H1 (cell line): ENCODE measurements around the gene PACSIN1. TPM values are rescaled to one million over a fixed set of nuclear protein-coding genes. Genes with fewer than 3 reads are reported as not detected.

Source experiments
- CTCF ChIA-PET: fragments of 300-600 bp; sonication (Branson Sonifier 250); formaldehyde crosslinking; loops from one replicate; lab custom pipeline; 2021; ENCODE audit not compliant: partially characterized antibody; lab: Charles Lee
- POLR2A ChIA-PET: fragments of 300-600 bp; sonication (Branson Sonifier 250); formaldehyde crosslinking; loops from one replicate; lab custom pipeline; 2021; ENCODE audit warnings: inconsistent platforms; ENCODE audit not compliant: partially characterized antibody; lab: Charles Lee
- DNase-seq, 2 experiments: peaks; one replicate each; pipeline versions ENCODE4 v3.0.0 to v3.0.0-alpha.2; 2010 to 2022; ENCODE audit warnings: low spot score in 2 of 2, low read depth in 1 of 2, mixed read lengths in 1 of 2
- FAIRE-seq: peaks from 2 replicates; lab custom pipeline; 2011; peaks lifted over from hg19 to GRCh38; lab: Jason Lieb, UNC
- H2AFZ ChIP-seq: 2 replicates; pipeline ENCODE4 v1.8.1; 2012; ENCODE audit warnings: low read length, inconsistent platforms
- H2AK5ac ChIP-seq: 2 replicates; pipeline ENCODE4 v1.6.1; 2013; ENCODE audit warnings: low read depth, low read length
- H2BK120ac ChIP-seq: replicated peaks from 2 replicates; pipeline ENCODE3; 2013; ENCODE audit warnings: low read depth, low read length, inconsistent platforms
- H2BK12ac ChIP-seq: 2 replicates; pipeline ENCODE4 v1.6.1; 2013; ENCODE audit warnings: low read depth, low read length
- H2BK15ac ChIP-seq: 2 replicates; pipeline ENCODE4 v1.6.1; 2013; ENCODE audit warnings: low read length
- H2BK20ac ChIP-seq: 2 replicates; pipeline ENCODE4 v1.6.1; 2013; ENCODE audit warnings: low read length
- H2BK5ac ChIP-seq: 2 replicates; pipeline ENCODE4 v1.6.1; 2013; ENCODE audit warnings: low read depth, low read length
- H3K14ac ChIP-seq: 2 replicates; pipeline ENCODE4 v1.6.1; 2013; ENCODE audit warnings: inconsistent platforms; ENCODE audit not compliant: insufficient read length
- H3K18ac ChIP-seq: 2 replicates; pipeline ENCODE4 v1.6.1; 2013; ENCODE audit warnings: low read length; ENCODE audit errors: extremely low read depth
- H3K23ac ChIP-seq: 2 replicates; pipeline ENCODE4 v1.6.1; 2013; ENCODE audit warnings: inconsistent platforms; ENCODE audit not compliant: insufficient read length
- H3K23me2 ChIP-seq: 2 replicates; pipeline ENCODE4 v1.6.1; 2013; ENCODE audit warnings: low read depth, low read length
- H3K27ac ChIP-seq: 2 replicates; pipeline ENCODE4 v1.6.1; 2011; ENCODE audit warnings: low read depth, low read length, inconsistent platforms
- H3K27me3 ChIP-seq, 4 experiments: replicated peaks in 1 of 4; 1 replicate in 1 of 4; 2 replicates in 3 of 4; pipeline versions ENCODE4 v1.6.1 to v1.8.1; 2011 to 2013; ENCODE audit warnings: low read length in 3 of 4, mild to moderate bottlenecking in 3 of 4, inconsistent platforms in 2 of 4, mixed read lengths in 2 of 4, moderate library complexity in 1 of 4; ENCODE audit not compliant: control insufficient read depth in 3 of 4, insufficient read depth in 3 of 4; ENCODE audit errors: extremely low read depth in 1 of 4
- H3K36me3 ChIP-seq, 4 experiments: 2 replicates each; pipeline versions ENCODE4 v1.6.1 to v1.8.1; 2011 to 2013; ENCODE audit warnings: mild to moderate bottlenecking in 4 of 4, low read length in 3 of 4, moderate library complexity in 2 of 4, control low read depth in 1 of 4, inconsistent platforms in 1 of 4; ENCODE audit not compliant: insufficient read depth in 4 of 4, control insufficient read depth in 2 of 4
- H3K4ac ChIP-seq: replicated peaks from 2 replicates; pipeline ENCODE3; 2013; ENCODE audit warnings: low read length, low read depth, mixed read lengths, inconsistent platforms; ENCODE audit not compliant: insufficient read length
- H3K4me1 ChIP-seq, 4 experiments: replicated peaks in 1 of 4; 1 replicate in 1 of 4; 2 replicates in 3 of 4; pipeline versions ENCODE4 v1.6.1 to v1.8.1; 2011 to 2013; ENCODE audit warnings: low read length in 3 of 4, inconsistent platforms in 2 of 4, mixed read lengths in 1 of 4; ENCODE audit not compliant: insufficient read depth in 4 of 4, control insufficient read depth in 3 of 4
- H3K4me2 ChIP-seq, 2 experiments: 2 replicates each; pipeline versions ENCODE4 v1.6.1 to v1.8.1; 2011 to 2013; ENCODE audit warnings: low read depth in 2 of 2, low read length in 2 of 2, control low read depth in 1 of 2, inconsistent platforms in 1 of 2, mild to moderate bottlenecking in 1 of 2; ENCODE audit not compliant: insufficient read depth in 1 of 2
- H3K4me3 ChIP-seq, 4 experiments: fragments of 200-600, 300-600 bp in 1 of 4; sonication (generic), shearing (Covaris generic), sonication (Bioruptor Twin) in 1 of 4; 2 replicates each; pipeline versions ENCODE4 v1.5.1 to v1.8.1; 2011 to 2016; ENCODE audit warnings: low read length in 4 of 4, low read depth in 3 of 4, control low read depth in 2 of 4, inconsistent platforms in 2 of 4, mild to moderate bottlenecking in 2 of 4, mixed read lengths in 1 of 4, moderate library complexity in 1 of 4; ENCODE audit not compliant: insufficient read depth in 2 of 4; ENCODE audit errors: extremely low read depth in 1 of 4
- H3K56ac ChIP-seq: replicated peaks from 2 replicates; pipeline ENCODE3; 2013; ENCODE audit warnings: low read depth, mild to moderate bottlenecking, mixed read lengths, low read length, inconsistent platforms; ENCODE audit not compliant: insufficient read length
- H3K79me1 ChIP-seq: 2 replicates; pipeline ENCODE4 v1.6.1; 2013; ENCODE audit warnings: low read depth, low read length, control low read depth
- H3K79me2 ChIP-seq, 2 experiments: 2 replicates each; pipeline versions ENCODE4 v1.6.1 to v1.8.1; 2012 to 2013; ENCODE audit warnings: low read length in 2 of 2, mild to moderate bottlenecking in 2 of 2, inconsistent platforms in 1 of 2; ENCODE audit not compliant: insufficient read depth in 2 of 2, control insufficient read depth in 1 of 2
- H3K9ac ChIP-seq, 4 experiments: replicated peaks in 1 of 4; 1 replicate in 1 of 4; 2 replicates in 3 of 4; pipeline versions ENCODE4 v1.6.1 to v1.8.1; 2011 to 2013; ENCODE audit warnings: low read depth in 3 of 4, low read length in 3 of 4, control low read depth in 2 of 4, mild to moderate bottlenecking in 2 of 4, moderate library complexity in 2 of 4, inconsistent platforms in 1 of 4; ENCODE audit errors: extremely low read depth in 1 of 4
- H3K9me3 ChIP-seq, 2 experiments: 2 replicates each; pipeline versions ENCODE4 v1.6.1 to v1.8.1; 2012 to 2013; ENCODE audit warnings: mild to moderate bottlenecking in 2 of 2, moderate library complexity in 2 of 2, control low read depth in 1 of 2, inconsistent platforms in 1 of 2, low read depth in 1 of 2, low read length in 1 of 2, mixed read lengths in 1 of 2; ENCODE audit not compliant: insufficient read depth in 2 of 2
- H4K20me1 ChIP-seq, 2 experiments: replicated peaks in 1 of 2; 2 replicates each; pipeline versions ENCODE3 to v1.8.1; 2011 to 2013; ENCODE audit warnings: inconsistent platforms in 2 of 2, low read length in 2 of 2, mild to moderate bottlenecking in 1 of 2; ENCODE audit not compliant: insufficient read depth in 2 of 2, control insufficient read depth in 1 of 2
- H4K5ac ChIP-seq: 2 replicates; pipeline ENCODE4 v1.6.1; 2013; ENCODE audit warnings: low read length, low read depth, mixed read lengths, inconsistent platforms; ENCODE audit not compliant: insufficient read length
- H4K8ac ChIP-seq: 2 replicates; pipeline ENCODE4 v1.8.0; 2013; ENCODE audit warnings: mild to moderate bottlenecking, moderate library complexity, low read length, inconsistent platforms; ENCODE audit not compliant: insufficient read depth; ENCODE audit errors: extremely low read depth
- H4K91ac ChIP-seq: replicated peaks from 2 replicates; pipeline ENCODE3; 2013; ENCODE audit warnings: low read length, mixed read lengths, inconsistent platforms; ENCODE audit not compliant: insufficient read length
- EP300 ChIP-seq, 2 experiments: IDR thresholded peaks; 1 replicate in 1 of 2; 2 replicates in 1 of 2; pipeline ENCODE4 v1.6.1; 2011 to 2012; ENCODE audit warnings: low read depth in 2 of 2, low read length in 2 of 2, mild to moderate bottlenecking in 2 of 2, borderline replicate concordance in 1 of 2, inconsistent platforms in 1 of 2, moderate library complexity in 1 of 2
- EZH2 ChIP-seq: fragments of 200-600 bp; sonication (generic); IDR thresholded peaks from 2 replicates; pipeline ENCODE4 v1.7.1; 2012; ENCODE audit warnings: low read depth, mild to moderate bottlenecking, moderate library complexity, low read length, inconsistent platforms; ENCODE audit not compliant: severe bottlenecking
- GABPA ChIP-seq: IDR thresholded peaks from 2 replicates; pipeline ENCODE4 v1.6.1; 2011; ENCODE audit warnings: mild to moderate bottlenecking, low read length, moderate library complexity, borderline replicate concordance; ENCODE audit not compliant: insufficient read depth
- KDM5A ChIP-seq: fragments of 200-600 bp; IDR thresholded peaks from 2 replicates; pipeline ENCODE4 v1.7.1; 2012; ENCODE audit warnings: mild to moderate bottlenecking, low read length, inconsistent platforms, mixed read lengths
- MAFK ChIP-seq: IDR thresholded peaks from 2 replicates; pipeline ENCODE4 v1.6.1; 2012; ENCODE audit warnings: low read depth, mild to moderate bottlenecking, improper control_type of control experiment, low read length
- POLR2A ChIP-seq, 2 experiments: IDR thresholded peaks; 1 replicate in 1 of 2; 2 replicates in 1 of 2; pipeline ENCODE4 v1.6.1; 2011; ENCODE audit warnings: low read depth in 2 of 2, low read length in 2 of 2, mild to moderate bottlenecking in 2 of 2; ENCODE audit errors: control extremely low read depth in 1 of 2
- POU5F1 ChIP-seq: IDR thresholded peaks from 2 replicates; pipeline ENCODE4 v1.6.1; 2011; ENCODE audit warnings: low read depth, mild to moderate bottlenecking, low read length, moderate library complexity
- RAD21 ChIP-seq, 2 experiments: IDR thresholded peaks in 1 of 2; conservative IDR thresholded peaks in 1 of 2; 2 replicates each; pipeline ENCODE4 v1.6.1; 2011; ENCODE audit warnings: low read depth in 2 of 2, low read length in 2 of 2, improper control_type of control experiment in 1 of 2, inconsistent platforms in 1 of 2, mild to moderate bottlenecking in 1 of 2, moderate library complexity in 1 of 2
- SIRT6 ChIP-seq: IDR thresholded peaks from one replicate; pipeline ENCODE4 v1.7.1; 2012; ENCODE audit warnings: low read length, inconsistent platforms
- SIX5 ChIP-seq: IDR thresholded peaks from 2 replicates; pipeline ENCODE4 v1.6.1; 2011; ENCODE audit warnings: mild to moderate bottlenecking, low read depth, low read length
- SP4 ChIP-seq: IDR thresholded peaks from 2 replicates; pipeline ENCODE4 v1.6.1; 2012; ENCODE audit warnings: low read length, inconsistent platforms
- TCF12 ChIP-seq: IDR thresholded peaks from 2 replicates; pipeline ENCODE4 v1.6.1; 2011; ENCODE audit warnings: low read depth, mild to moderate bottlenecking, low read length
- TEAD4 ChIP-seq: IDR thresholded peaks from 2 replicates; pipeline ENCODE4 v1.6.1; 2012; ENCODE audit warnings: low read depth, low read length, inconsistent platforms, mixed read lengths
- WGBS, 2 experiments: shearing (Covaris generic) in 1 of 2; methylation state at CpG; one replicate each; pipeline versions ENCODE4 v1.1.6 to v1.1.7; 2013 to 2015; ENCODE audit warnings: low lambda C conversion rate in 2 of 2, mixed read lengths in 2 of 2, inconsistent platforms in 1 of 2, low coverage in 1 of 2, missing lambda C conversion rate in 1 of 2; ENCODE audit not compliant: insufficient replicate concordance in 2 of 2, insufficient coverage in 1 of 2, insufficient read length in 1 of 2; ENCODE audit errors: extremely low coverage in 1 of 2, missing lambda C conversion rate in 1 of 2; 5-methylcytosine and 5-hydroxymethylcytosine counted together
- polyA plus RNA-seq, 7 experiments: library from polyadenylated mRNA; depleted of rRNA in 3 of 7; stranded (reverse) in 5 of 7; unstranded in 2 of 7; fragments of >200 nt in 5 of 7; fragments of 200-250 nt in 2 of 7; gene quantifications; 1 replicate in 5 of 7; 2 replicates in 1 of 7; 4 replicates in 1 of 7; pipeline versions ENCODE4 v1.2.1 to v1.2.3, GENCODE V29; 2011 to 2013; ENCODE audit warnings: missing spikeins in 2 of 7, mixed read lengths in 2 of 7
- total RNA-seq: library from RNA; stranded (reverse); fragmentation: NEBNext Ultra II Directional; extraction: Animal tissue kit (Norgen Biotek cat#: 25700); gene quantifications from 2 replicates; pipeline ENCODE4 v1.2.1, GENCODE V29; 2021

PACSIN1 gene
- total and polyA plus RNA-seq, 2 of the 8 experiments (the other 6 are each of a cell fraction or from before 2014, with no cell fraction given): 5.9 to 11.1 TPM

DNA sequence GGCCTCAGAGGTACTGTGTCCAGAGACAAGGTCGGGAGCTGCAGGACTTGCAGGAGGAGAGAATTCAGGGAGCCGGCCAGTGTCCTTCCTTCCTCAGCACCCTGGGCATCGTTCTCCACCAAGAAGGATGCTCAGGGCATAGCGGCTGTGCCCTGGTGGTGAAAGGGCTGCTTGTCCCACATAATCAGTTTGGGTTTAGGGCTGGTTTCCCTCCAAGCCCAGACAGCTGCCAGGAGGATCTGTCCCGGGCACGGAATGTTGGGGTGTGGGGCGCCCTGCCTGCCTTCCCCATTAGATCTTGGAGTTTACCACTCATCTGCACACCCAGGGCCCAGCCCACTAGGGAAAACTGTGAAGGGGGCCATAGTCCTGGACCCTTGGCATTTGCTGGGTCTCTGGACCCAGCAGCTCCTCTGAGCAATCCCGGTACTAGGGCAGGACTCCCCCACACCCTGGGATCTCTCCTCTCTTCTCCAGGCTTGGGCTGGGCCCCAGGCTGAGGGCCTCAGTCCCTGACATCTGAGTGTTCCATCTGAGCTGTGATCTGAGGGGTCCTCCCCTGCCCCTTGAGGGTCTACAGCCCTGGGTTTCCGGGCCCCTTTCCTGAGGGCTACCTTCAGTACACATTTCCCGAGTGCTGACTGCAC is 108.9 kb downstream of the PACSIN1 start:
- Histone ChIP-seq H3K9me3 (no peaks in the 10 kb centered on the region), H2BK12ac (no peak overlapping the region; the same call in 1 of the 2 replicates), H3K9ac (no peak overlapping the region), H2BK15ac (peak overlapping the region; percentile 95), H3K18ac (peak overlapping the region; percentile 9; the same call in 1 of the 2 replicates), H3K14ac (no peak overlapping the region), H3K79me1 (no peaks in the 10 kb centered on the region), H3K36me3 (no peaks in the 10 kb centered on the region), H3K56ac (no peak overlapping the region), H3K4me1 (peaks cover 0 to 10% (median 6%) of the 10 kb centered on the region in 4 experiments), H3K4ac (no peak overlapping the region), H3K23ac (no peak overlapping the region), H4K20me1 (no peaks in the 10 kb centered on the region), H2AK5ac (peak overlapping the region; percentile 89; the same call in 1 of the 2 replicates), H3K4me3 (no peak overlapping the region), H2BK20ac (0 out of 2 replicates have a peak overlapping the region, but pooled peaks have one; percentile 48), H3K23me2 (no peaks in the 10 kb centered on the region), H2AFZ (no peak overlapping the region), H2BK120ac (no peak overlapping the region), H3K4me2 (0 out of 4 replicates have a peak overlapping the region, but pooled peaks of 1 of the 2 experiments have one; percentile 20), H2BK5ac (peak overlapping the region; percentile 71; the same call in 1 of the 2 replicates), H3K27me3 (no peaks in the 10 kb centered on the region), H3K27ac (peak overlapping the region; percentile 41; the same call in 1 of the 2 replicates), H4K91ac (peak overlapping the region; percentile 8), H4K8ac (no peak overlapping the region), H4K5ac (no peak overlapping the region), H3K79me2 (no peaks in the 10 kb centered on the region)
- DNase-seq (no peak), FAIRE-seq (no peak)
- ChIA-PET POLR2A (interaction anchor here (0.8 to 2.0 kb wide), 7 partner anchors 8 to 149 kb away, joined by 3 to 7 read pairs (median 3); partner anchors contain the start of gene RPS10), CTCF (interaction anchor here (0.7 to 2.7 kb wide), 12 partner anchors 9 to 70 kb away, joined by 3 to 13 read pairs (median 5); partner anchors contain the start of gene SPDEF)
- WGBS, 2 experiments: 87% methylated on average over 9 of the region's 10 CpGs; no CpG with 5 or more reads in 1 of the 2 experiments
- TF ChIP-seq TCF12 (no peak), TEAD4 (no peak), SP4 (no peak), KDM5A (no peak), MAFK (no peak), EP300 (IDR thresholded peaks at IDR 0.05; ENCODE audit: borderline replicate concordance in 1 of 2, low read depth in 2 of 2, low read length in 2 of 2) (no peak), GABPA (no peak), POLR2A (IDR thresholded peaks at IDR 0.05; ENCODE audit: control extremely low read depth in 1 of 2, low read depth in 2 of 2, low read length in 2 of 2) (no peak), RAD21 (IDR thresholded peaks at IDR 0.05 in 1 of 2, conservative IDR thresholded peaks at IDR 0.05 in 1 of 2; ENCODE audit: low read depth in 2 of 2, low read length in 2 of 2) (no peak), SIRT6 (no peak), POU5F1 (no peak), SIX5 (no peak), EZH2 (no peak)
